HG03558 (cell line): ENCODE measurements around the gene IFT122.
"Not testable (repeated sequence)": the region's sequence is repeated elsewhere in the genome, so short reads cannot be mapped to it uniquely, and the experiment has no call there.

Experiments
- ATAC-seq: cut with Tn5 transposase; IDR thresholded peaks from one replicate; pipeline ENCODE4 v1.9.1; 2021; ENCODE audit warnings: moderate number of reproducible peaks; ENCODE audit not compliant: unreplicated experiment; ENCODE audit errors: extremely low read depth

Gene IFT122

GRCh38 chr3:129491794-129492193, 51.8 kb downstream of the IFT122 start:
- ATAC-seq: no peak

DNA sequence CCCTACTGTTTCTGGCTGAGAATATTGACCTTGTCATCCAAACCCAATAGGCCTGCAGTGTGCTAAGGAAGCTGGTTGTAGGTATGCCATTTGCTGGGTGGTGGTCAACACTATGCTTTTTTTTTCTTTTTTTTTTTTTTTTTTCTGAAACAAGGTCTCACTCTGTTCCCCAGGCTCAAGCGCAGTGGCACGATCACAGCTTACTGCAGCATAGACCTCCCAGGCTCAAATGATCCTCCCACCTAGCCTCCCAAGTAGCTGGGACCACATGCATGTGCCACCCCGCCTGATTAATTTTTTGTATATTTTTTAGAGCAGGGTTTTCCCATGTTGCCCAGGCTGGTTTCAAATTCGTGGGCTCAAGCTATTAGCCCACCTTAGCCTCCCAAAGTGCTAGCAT, 52.7 kb downstream of the IFT122 start:
- no peak for ATAC-seq

GRCh38 chr3:129493206-129493605, 53.2 kb downstream of the IFT122 start:
- no peak for ATAC-seq

DNA sequence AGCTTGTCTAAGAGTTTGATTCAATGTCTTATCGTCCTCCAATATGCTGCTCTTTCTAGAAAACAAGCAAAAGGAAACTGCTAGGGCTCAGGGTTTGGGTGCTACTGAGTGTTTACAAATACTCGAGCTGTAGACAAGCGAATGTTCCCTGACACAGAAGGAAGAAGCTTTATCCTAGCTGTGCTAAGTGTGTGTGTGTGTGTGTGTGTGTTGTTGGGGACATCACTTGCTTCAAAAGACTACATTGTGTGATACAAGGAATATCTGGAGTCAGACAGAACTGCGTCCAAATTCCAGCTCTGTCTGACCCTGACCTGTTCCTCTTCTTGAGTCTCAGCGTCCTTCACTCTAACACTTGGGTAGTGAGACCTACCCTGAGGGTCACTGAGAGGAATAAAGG, 54.5 kb downstream of the IFT122 start:
- not testable (repeated sequence) for ATAC-seq

DNA sequence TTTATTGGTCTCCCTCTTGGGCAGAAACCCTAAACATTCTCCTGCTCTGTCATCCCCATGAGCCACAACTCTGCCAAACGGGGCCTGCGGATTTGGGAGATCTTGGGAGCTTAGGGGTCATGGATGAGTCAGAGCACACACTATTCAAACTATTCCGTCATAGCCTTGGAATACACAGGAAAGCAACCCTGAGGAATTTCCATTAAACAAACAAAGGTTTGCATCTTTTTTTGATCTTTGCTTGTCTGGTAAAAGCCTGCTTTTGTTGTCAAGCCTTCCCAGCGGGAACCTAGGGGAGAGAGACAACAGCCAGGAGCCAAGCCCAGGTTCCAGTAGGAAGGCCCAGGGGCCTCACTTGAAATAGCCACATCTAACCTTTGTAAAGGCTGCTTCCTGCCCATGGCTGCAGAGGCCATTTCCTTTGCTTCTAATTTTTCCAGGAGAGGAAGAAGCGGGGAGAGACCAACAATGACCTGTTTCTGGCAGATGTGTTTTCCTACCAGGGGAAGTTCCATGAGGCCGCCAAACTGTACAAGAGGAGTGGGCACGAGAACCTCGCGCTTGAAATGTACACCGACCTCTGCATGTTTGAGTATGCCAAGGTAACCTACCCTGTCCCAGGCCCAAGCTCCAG, 55.1 kb downstream of the IFT122 start:
- not testable (repeated sequence) for ATAC-seq

DNA sequence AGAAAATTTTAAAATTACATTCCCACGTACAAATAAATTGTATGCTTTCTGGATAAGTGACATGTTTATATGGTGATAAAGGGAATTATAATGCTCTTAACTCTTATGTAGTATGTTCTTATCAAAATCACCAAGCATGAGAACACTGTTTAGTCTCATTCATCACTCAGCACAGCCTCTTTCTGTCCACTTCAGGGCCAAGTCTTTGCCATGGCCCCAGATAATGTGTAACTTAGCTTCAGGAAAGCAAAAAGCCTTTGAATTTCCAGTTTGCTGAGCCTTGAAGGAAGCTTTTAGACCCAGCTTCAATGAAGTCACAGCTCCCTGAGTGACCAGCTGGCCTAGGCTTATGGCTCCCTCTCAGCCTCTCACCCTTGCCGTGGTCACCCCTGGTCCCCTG, 57.9 kb downstream of the IFT122 start:
- not testable (repeated sequence) for ATAC-seq

- not testable (repeated sequence) for ATAC-seq
These were observed 58.8 kb downstream of the IFT122 start for GRCh38 chr3:129498603-129499488.

GRCh38 chr3:129499604-129500333, 59.7 kb downstream of the IFT122 start:
- not testable (repeated sequence) for ATAC-seq

DNA sequence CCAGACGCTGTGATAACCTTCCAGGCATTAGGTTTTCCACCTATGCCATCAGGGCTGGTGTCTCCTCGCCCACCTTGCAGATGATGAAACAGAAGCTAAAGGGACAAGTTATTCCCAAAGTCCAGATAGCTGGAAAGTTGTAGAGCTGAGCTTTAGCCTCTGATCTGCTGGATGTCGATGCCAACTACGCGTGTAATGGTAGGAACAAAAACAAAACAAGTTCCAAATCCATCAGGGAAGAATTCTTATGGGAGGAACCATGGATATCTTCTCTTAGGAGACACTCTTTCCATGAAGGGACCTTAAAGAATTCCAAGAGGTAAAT, 60.3 kb downstream of the IFT122 start:
- no peak for ATAC-seq

DNA sequence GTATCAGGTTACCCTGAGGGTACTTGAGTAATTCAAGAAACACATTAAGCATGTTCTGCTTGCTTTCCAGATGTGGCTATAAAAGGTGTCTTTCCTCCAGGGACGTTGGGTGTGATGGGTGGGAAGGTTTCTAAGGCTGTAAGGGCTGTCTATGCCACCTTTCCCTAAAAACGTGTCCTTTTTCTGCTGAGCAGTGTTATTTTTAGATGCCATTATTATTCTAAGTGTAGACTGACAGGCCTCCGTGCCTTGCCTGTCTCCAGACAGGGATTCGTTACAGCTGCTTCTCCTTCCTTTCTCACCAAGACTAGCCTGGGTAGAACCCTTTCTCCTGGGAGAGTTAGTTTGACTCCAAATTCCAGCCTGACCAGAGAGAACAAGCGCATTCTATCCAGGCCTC, 61.6 kb downstream of the IFT122 start:
- no peak for ATAC-seq

DNA sequence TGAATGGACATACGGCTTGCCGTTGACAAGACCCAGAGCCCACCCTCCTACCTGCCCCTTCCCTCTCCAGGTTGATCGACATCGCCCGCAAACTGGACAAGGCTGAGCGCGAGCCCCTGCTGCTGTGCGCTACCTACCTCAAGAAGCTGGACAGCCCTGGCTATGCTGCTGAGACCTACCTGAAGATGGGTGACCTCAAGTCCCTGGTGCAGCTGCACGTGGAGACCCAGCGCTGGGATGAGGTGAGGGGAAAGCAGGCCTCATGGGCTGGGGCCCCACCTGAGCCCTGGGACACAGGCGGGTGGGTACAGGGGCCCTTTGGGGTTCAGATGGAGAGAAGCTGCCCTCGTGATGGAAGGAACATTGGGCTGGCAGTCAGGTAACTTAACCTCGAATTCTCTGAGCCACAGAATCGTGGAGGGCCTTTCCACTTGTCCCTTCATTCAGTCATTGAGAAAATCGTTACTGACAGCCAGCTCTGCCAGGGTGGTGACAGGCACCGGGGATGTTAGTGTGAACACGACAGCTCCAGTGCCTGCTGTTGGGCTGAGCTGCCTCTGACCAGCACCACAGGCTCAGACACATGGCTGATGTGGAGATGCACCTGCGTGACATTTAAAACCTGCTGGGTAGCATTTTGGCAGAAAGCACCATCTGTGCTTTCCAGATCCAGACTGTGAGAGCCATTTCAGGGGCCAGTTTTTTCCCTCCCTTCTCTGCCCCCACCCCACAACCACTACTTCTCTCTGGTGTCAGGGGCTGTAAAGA, 62.8 kb downstream of the IFT122 start:
- no peak for ATAC-seq

DNA sequence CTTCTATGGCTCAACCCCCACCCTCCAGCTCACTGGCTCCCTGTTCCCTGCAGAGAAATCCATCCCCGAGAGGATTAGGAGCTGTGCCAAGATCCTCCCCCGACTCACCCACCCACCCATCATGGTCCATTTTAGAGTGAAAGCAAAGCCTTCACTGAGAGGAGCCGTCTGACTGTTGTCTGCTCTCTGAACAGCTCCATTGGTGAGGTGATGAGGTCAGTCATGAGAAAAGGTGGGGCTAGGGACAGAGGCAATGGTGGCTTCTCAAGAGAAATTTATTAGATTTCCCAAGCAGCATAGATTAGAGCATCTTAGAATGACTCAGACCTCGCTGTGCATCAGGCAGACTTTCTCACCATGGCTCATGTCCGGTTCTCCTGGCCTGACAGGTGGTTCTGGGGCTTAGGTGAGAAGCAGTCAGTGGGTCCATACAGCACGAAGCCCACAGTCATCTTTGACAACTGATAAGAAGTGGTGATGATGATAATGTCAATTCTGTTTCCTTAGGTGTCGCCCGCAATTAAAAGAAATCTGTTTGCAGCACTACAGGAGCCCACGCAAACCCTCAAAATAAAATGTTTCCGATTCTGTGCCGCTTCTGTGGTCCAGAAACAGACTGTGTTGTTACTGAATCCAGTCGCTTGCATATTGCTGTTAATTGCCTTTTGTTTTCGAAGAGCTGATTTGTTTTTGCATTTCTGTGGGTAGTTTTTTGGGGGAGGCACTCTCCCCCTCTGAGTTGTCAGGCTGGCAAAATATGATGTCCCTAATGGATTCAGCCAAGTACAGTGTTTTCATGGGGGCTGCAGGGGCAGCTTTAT, 63.7 kb downstream of the IFT122 start:
- no peak for ATAC-seq

- no peak for ATAC-seq
These were observed 64.6 kb downstream of the IFT122 start for GRCh38 chr3:129504471-129505100.

DNA sequence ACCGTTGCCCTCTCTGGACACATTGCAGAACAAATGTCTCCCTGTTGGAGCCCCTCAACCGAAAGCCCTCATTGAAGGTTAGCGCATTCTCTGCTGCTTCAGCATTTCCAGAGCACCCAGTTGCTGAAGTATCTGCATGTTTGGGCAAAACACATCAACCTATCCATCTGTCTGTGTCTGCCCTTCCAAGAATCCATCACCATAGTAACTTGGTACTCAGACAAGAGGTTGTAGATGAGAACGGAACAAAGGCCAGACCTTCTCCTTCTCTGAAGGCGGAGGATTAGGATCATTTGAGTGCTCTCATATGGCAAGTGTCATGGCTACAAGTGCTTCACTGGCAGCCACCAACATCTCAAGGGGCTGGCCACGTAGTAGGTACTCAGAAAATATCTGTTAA, 65.3 kb downstream of the IFT122 start:
- no peak for ATAC-seq

DNA sequence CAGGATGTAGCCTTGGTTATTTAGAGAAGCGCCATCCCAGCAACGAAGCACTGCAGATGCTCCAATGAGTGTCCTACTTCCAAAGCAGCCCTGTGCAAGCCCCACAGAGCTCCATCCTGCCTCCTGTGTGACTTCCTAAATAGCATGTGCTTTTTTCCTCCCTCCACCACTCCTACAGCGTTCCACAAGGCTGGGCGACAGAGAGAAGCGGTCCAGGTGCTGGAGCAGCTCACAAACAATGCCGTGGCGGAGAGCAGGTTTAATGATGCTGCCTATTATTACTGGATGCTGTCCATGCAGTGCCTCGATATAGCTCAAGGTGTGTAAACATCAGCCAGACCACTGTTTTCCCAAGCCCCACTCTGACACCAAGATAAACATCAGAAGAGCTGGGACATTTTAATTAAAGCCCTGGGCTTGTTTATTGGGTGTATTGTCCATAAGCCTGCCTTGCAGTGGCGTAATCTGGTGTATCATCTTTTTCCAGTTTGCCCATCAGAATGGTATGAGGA, 66.3 kb downstream of the IFT122 start:
- no peak for ATAC-seq

DNA sequence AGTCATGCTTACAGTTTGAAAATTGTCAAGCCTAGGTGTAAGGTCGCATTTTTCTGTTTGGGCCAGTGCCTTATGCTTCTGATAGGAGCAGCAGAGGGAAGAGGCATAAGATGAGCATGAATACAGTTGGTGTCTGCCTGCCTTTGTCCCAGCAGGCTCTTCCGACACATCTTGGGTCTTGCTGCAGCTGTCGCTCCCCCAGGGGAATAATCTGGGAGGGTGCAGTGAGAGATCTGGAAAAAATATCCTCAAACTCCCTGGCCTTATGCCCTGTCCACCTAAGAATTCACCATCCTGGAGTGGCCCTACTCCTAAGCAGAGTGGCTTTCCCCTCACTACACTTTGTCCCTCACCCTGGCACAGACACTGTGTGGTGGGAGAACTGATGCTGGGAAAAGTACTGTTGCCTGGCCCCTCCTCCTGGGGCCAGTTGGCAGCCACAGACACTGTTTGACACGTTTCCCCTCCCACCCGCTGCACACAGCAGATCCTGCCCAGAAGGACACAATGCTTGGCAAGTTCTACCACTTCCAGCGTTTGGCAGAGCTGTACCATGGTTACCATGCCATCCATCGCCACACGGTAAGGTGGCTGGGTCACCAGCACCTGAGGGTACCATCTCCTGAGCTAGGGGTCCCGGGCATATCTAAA, 67.3 kb downstream of the IFT122 start:
- ATAC-seq: no peak

- no peak for ATAC-seq
These were observed 72.6 kb downstream of the IFT122 start for GRCh38 chr3:129512595-129512994.

- no peak for ATAC-seq
These were observed 73.7 kb downstream of the IFT122 start for GRCh38 chr3:129513705-129514104.
